ENCODE results near the gene KCTD14.

DNA sequence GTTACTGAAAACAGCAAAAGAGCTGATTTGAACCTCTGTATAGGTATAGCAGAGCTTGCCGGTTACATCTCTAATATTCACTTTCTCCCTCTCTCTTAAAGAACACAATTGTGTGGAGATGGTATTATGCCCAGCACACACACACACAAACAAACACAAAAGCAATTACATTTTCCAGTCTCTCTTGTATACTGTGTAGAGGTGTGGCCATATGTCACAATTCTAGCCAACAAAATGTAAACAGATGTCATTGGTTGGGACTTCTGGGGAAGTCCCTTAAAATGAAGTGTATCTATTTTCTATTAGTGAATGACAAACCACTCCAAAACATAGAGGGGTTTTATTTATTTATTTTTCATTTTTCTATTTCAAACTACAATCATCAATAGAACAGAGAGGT lies 12.8 kb downstream of the KCTD14 start:
- TF ChIP-seq POLR2A (IDR thresholded peaks at IDR 0.05) (no peak), POLR2AphosphoS5 (IDR thresholded peaks at IDR 0.05) (no peak), EP300 (IDR thresholded peaks at IDR 0.05) (no peak)
- TF ChIP-seq, protein P1, sequence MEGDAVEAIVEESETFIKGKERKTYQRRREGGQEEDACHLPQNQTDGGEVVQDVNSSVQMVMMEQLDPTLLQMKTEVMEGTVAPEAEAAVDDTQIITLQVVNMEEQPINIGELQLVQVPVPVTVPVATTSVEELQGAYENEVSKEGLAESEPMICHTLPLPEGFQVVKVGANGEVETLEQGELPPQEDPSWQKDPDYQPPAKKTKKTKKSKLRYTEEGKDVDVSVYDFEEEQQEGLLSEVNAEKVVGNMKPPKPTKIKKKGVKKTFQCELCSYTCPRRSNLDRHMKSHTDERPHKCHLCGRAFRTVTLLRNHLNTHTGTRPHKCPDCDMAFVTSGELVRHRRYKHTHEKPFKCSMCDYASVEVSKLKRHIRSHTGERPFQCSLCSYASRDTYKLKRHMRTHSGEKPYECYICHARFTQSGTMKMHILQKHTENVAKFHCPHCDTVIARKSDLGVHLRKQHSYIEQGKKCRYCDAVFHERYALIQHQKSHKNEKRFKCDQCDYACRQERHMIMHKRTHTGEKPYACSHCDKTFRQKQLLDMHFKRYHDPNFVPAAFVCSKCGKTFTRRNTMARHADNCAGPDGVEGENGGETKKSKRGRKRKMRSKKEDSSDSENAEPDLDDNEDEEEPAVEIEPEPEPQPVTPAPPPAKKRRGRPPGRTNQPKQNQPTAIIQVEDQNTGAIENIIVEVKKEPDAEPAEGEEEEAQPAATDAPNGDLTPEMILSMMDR (IDR thresholded peaks at IDR 0.05), result no peak
